Bronchial epithelial cell (primary cell): Measurements from ENCODE around the gene ALDH1A1. TPM values are rescaled to one million over a fixed set of nuclear protein-coding genes. Genes with fewer than 3 reads are reported as not detected.

ENCODE experiments used
- DNase-seq: peaks from one replicate; pipeline ENCODE4 v3.0.0-alpha.2; 2010; ENCODE audit warnings: low read depth
- FAIRE-seq: peaks from 2 replicates; lab custom pipeline; 2011; peaks lifted over from hg19 to GRCh38; lab: Jason Lieb, UNC
- H3K27me3 ChIP-seq: 2 replicates; pipeline ENCODE4 v1.5.1; 2011; ENCODE audit warnings: low read length; ENCODE audit not compliant: control insufficient read depth, insufficient read depth
- H3K36me3 ChIP-seq: 2 replicates; pipeline ENCODE4 v1.5.1; 2011; ENCODE audit warnings: low read length; ENCODE audit not compliant: control insufficient read depth, insufficient read depth
- H3K4me3 ChIP-seq: 2 replicates; pipeline ENCODE4 v1.5.1; 2011; ENCODE audit warnings: mild to moderate bottlenecking, low read depth, low read length, control low read depth
- total RNA-seq: library from RNA; depleted of rRNA; stranded (reverse); fragments of >200 nt; gene quantifications from 2 replicates; pipeline ENCODE4 v1.2.1, GENCODE V29; 2014
- TF ChIP-seq, protein P1 (sequence below): IDR thresholded peaks from 2 replicates; pipeline ENCODE4 v1.5.1; 2011; ENCODE audit warnings: mild to moderate bottlenecking, moderate library complexity, low read length, control low read depth, inconsistent platforms; ENCODE audit not compliant: insufficient read depth, severe bottlenecking

ALDH1A1 gene
- total RNA-seq, 1 donor from 2014 or later: 5.0 TPM

DNA sequence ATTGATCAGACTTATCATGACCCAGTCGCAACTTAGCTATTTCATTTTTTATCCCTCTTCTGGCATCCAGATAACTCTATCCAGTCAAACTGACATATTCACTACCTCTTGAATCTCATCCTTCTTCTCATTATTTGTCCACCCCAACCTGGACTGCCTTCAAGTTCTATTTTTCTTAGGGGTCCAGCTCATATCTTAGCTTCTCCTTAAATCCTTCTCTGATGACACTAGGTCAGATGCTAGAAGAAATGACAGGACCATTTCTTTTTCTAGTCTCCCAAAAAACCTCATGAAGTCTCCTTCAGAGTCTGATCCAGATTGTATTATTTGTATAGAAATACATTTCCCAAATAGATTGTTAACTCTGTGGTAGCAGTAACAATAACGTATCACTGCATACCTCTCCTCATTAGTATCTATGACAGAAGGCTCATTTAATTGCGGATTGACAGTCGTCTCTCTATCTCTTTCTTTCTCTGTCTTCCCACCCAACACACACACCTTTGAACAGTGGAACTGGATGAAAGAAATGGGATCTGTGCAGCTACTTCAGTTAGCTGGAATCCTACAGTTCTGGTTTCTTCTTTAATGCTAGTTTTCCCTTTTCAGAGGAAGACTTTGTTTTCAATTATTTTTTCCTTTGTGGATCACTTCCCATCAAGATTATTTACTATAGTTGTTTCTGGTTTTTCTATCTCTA is 33.5 kb downstream of the ALDH1A1 start:
- Histone ChIP-seq H3K4me3 (no peak overlapping the region), H3K36me3 (no peaks in the 10 kb centered on the region), H3K27me3 (no peaks in the 10 kb centered on the region)
- DNase-seq: no peak
- FAIRE-seq: no peak
- TF ChIP-seq, protein P1, sequence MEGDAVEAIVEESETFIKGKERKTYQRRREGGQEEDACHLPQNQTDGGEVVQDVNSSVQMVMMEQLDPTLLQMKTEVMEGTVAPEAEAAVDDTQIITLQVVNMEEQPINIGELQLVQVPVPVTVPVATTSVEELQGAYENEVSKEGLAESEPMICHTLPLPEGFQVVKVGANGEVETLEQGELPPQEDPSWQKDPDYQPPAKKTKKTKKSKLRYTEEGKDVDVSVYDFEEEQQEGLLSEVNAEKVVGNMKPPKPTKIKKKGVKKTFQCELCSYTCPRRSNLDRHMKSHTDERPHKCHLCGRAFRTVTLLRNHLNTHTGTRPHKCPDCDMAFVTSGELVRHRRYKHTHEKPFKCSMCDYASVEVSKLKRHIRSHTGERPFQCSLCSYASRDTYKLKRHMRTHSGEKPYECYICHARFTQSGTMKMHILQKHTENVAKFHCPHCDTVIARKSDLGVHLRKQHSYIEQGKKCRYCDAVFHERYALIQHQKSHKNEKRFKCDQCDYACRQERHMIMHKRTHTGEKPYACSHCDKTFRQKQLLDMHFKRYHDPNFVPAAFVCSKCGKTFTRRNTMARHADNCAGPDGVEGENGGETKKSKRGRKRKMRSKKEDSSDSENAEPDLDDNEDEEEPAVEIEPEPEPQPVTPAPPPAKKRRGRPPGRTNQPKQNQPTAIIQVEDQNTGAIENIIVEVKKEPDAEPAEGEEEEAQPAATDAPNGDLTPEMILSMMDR: no peak

DNA sequence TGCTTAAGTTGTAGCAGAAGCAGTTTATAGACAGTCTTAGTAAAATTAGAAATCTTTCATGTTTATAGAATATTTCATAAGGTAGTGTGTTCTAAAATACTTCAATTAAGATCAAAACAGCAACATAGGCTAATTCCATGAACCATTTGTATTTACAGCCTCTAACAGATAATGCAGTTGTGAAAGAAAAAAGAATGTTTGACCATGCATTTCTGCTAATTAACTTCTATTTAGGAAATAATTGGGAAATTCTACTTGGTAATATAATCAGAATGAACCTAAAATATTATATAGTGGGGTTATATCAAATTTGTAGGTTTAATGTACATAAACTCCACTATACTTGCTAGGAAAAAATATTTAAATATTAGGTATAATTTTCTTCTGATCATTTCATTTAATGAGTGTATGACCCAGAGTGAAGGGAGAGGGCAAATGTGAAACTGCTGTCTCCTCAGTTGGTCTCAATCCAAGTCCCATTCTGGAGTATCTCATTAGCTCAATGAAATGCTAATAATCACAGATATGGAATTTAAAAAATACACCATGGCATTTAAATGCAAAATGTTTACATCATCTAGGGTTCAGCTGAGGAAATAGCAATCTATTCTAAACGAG is 34.9 kb downstream of the ALDH1A1 start:
- TF ChIP-seq, protein P1: no peak

DNA sequence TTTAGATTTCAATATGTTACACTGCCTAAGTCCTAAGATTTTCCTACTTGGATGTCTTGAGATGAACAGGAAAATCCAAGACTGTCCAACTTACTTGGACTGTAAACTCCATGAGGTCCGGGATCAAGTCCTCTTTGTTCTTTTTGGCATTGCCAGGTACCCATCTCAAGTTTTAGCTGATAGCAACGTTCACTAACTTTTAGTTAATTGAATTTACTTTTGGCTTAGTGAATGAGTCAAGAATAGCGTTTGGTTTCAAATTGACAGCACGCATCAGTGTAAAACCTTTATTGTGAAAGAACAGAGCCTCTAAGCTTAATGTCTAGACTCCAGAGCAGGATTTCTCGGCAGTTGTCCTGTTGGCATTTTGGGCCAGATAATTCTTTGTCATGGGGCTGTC is 37.2 kb downstream of the ALDH1A1 start:
- H3K36me3 ChIP-seq: no peaks in the 10 kb centered on the region
- FAIRE-seq (no peak), DNase-seq (no peak)
- TF ChIP-seq, protein P1: no peak
- no peak overlapping the region for H3K4me3 ChIP-seq
- no peaks in the 10 kb centered on the region for H3K27me3 ChIP-seq

More for the DNA sequence above, 34.9 kb downstream of the ALDH1A1 start:
- FAIRE-seq: no peak
- Histone ChIP-seq H3K36me3 (no peaks in the 10 kb centered on the region), H3K4me3 (no peak overlapping the region), H3K27me3 (no peaks in the 10 kb centered on the region)
- no peak for DNase-seq

DNA sequence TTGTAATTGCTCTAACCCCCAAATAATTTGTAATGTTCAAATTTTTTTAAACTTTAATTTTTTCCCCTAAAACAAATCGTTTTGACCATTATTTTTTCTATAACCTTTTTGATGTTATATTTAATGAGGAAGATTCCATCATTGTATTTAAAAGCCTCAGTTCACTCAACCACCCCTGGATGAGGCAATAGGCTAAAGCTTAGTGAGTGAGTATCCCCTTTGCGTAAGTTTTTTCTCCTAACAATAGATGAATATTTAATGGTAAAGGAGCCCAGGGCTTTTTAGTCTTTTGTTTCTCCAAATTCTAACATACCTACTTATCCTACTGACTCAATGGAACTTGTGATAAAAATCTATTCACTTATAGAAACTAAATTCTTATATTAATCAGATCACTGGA is 38.1 kb downstream of the ALDH1A1 start:
- no peak for DNase-seq
- FAIRE-seq: no peak
- no peaks in the 10 kb centered on the region for H3K36me3 ChIP-seq
- no peak overlapping the region for H3K4me3 ChIP-seq
- TF ChIP-seq, protein P1: no peak
- no peaks in the 10 kb centered on the region for H3K27me3 ChIP-seq

DNA sequence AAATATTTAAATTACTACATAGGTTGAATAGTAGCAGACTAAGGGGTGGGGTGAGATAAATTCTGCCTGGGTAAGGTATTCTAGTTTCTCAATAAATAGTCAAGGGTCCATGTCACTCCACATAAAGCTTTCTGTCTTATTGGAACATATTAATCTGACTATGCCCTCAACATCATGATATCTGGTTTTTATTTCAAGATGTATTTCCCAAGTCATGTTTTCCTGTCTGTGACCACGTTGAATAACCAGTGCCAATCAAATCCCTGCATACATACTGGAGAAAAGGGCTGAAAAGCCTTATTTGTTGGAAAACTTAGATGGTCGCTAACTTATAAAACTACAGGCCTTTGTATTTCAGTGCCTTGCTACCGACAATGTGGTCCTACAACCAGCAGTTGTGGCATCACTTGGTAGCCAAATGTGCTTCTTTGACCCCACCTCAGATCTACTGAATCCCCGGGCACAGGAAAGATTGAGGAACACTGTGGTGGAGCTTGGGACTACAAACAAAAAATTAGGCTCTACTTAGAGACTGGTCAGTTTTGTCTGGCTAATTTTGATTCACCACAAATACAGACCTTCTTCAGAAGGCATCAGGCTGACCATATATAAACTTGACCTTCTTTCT is 39.4 kb downstream of the ALDH1A1 start:
- no peak for DNase-seq
- H3K4me3 ChIP-seq: no peak overlapping the region
- no peaks in the 10 kb centered on the region for H3K36me3 ChIP-seq
- no peak for FAIRE-seq
- H3K27me3 ChIP-seq: no peaks in the 10 kb centered on the region
- TF ChIP-seq, protein P1: no peak
